GM18505 (cell line): ENCODE measurements around the gene PPP2R3B.
"Not testable (repeated sequence)": the region's sequence is repeated elsewhere in the genome, so short reads cannot be mapped to it uniquely, and the experiment has no call there.

Experiments
- ATAC-seq: cut with Tn5 transposase; IDR thresholded peaks from one replicate; pipeline ENCODE4 v1.9.1; 2021; ENCODE audit not compliant: unreplicated experiment
- POLR2A ChIP-seq: IDR thresholded peaks from 4 replicates; pipeline ENCODE4 v1.6.1; 2011; ENCODE audit warnings: borderline replicate concordance; ENCODE audit not compliant: insufficient read depth, insufficient read length; ENCODE audit errors: extremely low read depth

The PPP2R3B gene

GRCh38 chrX:314781-315595, 71.7 kb downstream of the PPP2R3B start:
- TF ChIP-seq POLR2A: no peak
- ATAC-seq: no peak

GRCh38 chrX:314049-314448, 72.7 kb downstream of the PPP2R3B start:
- ATAC-seq: no peak
- TF ChIP-seq POLR2A: no peak

GRCh38 chrX:313546-313945, 73.2 kb downstream of the PPP2R3B start:
- ATAC-seq: no peak
- TF ChIP-seq POLR2A: no peak

- ATAC-seq: no peak
- TF ChIP-seq POLR2A: no peak
Measured at GRCh38 chrX:312621-313331, 73.9 kb downstream of the PPP2R3B start.

GRCh38 chrX:311156-312129, 75.3 kb downstream of the PPP2R3B start:
- TF ChIP-seq POLR2A: no peak
- ATAC-seq: no peak

GRCh38 chrX:310621-311155, 76.0 kb downstream of the PPP2R3B start:
- no peak for ATAC-seq
- TF ChIP-seq POLR2A: no peak

- ATAC-seq: no peak
- no peak for TF ChIP-seq POLR2A
Measured at GRCh38 chrX:308821-309520, 77.7 kb downstream of the PPP2R3B start.

GRCh38 chrX:307261-308111, 79.2 kb downstream of the PPP2R3B start:
- no peak for ATAC-seq

GRCh38 chrX:306614-307251, 80.0 kb downstream of the PPP2R3B start:
- ATAC-seq: not testable (repeated sequence)

More at GRCh38 chrX:307261-308111, 79.2 kb downstream of the PPP2R3B start:
- no peak for TF ChIP-seq POLR2A

- not testable (repeated sequence) for ATAC-seq
Measured at GRCh38 chrX:305781-306613, 80.7 kb downstream of the PPP2R3B start.

GRCh38 chrX:302975-303374, 83.7 kb downstream of the PPP2R3B start:
- TF ChIP-seq POLR2A: no peak
- no peak for ATAC-seq
